Right cardiac atrium (tissue), 5 donors: Measurements from ENCODE around the gene CSAD. TPM values are rescaled to one million over a fixed set of nuclear protein-coding genes. Genes with fewer than 3 reads are reported as not detected.

Source experiments
- ATAC-seq, 2 donors: fragments of 200-7000 bp; cut with Tn5 transposase; one replicate each; pipeline versions ENCODE4 v1.8.0 to v1.9.1; 2020; ENCODE audit warnings: moderate library complexity in 2 of 2, mild to moderate bottlenecking in 1 of 2
- DNase-seq, 3 donors: peaks; one replicate each; pipeline ENCODE4 v3.0.0-alpha.2; 2020
- H3K27ac ChIP-seq: one replicate; pipeline ENCODE4 v1.5.1; 2013; ENCODE audit warnings: mild to moderate bottlenecking, low read length, control low read depth, moderate library complexity
- H3K27me3 ChIP-seq: one replicate; pipeline ENCODE4 v1.6.1; 2013; ENCODE audit not compliant: control insufficient read depth, insufficient read depth
- H3K4me1 ChIP-seq: one replicate; pipeline ENCODE4 v1.6.1; 2013; ENCODE audit warnings: low read length; ENCODE audit not compliant: control insufficient read depth, insufficient read depth
- H3K4me3 ChIP-seq: one replicate; pipeline ENCODE4 v1.5.1; 2013; ENCODE audit warnings: low read length, control low read depth
- H3K9me3 ChIP-seq: one replicate; pipeline ENCODE4 v1.6.1; 2013; ENCODE audit warnings: low read length; ENCODE audit not compliant: control insufficient read depth
- WGBS: extraction: QIAGEN DNeasy Blood & Tissue Kit; methylation state at CpG from one replicate; pipeline ENCODE4 v1.1.7; 2013; 5-methylcytosine and 5-hydroxymethylcytosine counted together
- intact Hi-C, 4 donors: fragments of 100-400 bp; cut with DNase I; formaldehyde crosslinking; loops; one replicate each; pipeline versions ENCODE4 v1.11.0 to v1.14.0; 2022 to 2023
- polyA plus RNA-seq: library from polyadenylated mRNA; stranded (reverse); fragments of 200-250 nt; gene quantifications from one replicate; pipeline ENCODE4 v1.2.3, GENCODE V29; 2013
- total RNA-seq, 4 donors: library from RNA; stranded (reverse); fragmentation: NEBNext Ultra II Directional; extraction: Animal tissue kit (Norgen Biotek cat#: 25700); gene quantifications; one replicate each; pipeline ENCODE4 v1.2.1, GENCODE V29; 2021
- donor health status: healthy with polysubstance abuse.
- donor health status: DM: no; HTN: yes; CAD: no.
- donor health status: DM: no; HTN: no; CAD: no.
- donor health status: DM: no; HTN: yes; CAD: no; lungs with severe emphysema.
- donor health status: DM: yes; HTN: yes; CAD: no.

Gene CSAD
- total and polyA plus RNA-seq, 5 donors = 10.3 to 16.2 (median 12.5) TPM

DNA sequence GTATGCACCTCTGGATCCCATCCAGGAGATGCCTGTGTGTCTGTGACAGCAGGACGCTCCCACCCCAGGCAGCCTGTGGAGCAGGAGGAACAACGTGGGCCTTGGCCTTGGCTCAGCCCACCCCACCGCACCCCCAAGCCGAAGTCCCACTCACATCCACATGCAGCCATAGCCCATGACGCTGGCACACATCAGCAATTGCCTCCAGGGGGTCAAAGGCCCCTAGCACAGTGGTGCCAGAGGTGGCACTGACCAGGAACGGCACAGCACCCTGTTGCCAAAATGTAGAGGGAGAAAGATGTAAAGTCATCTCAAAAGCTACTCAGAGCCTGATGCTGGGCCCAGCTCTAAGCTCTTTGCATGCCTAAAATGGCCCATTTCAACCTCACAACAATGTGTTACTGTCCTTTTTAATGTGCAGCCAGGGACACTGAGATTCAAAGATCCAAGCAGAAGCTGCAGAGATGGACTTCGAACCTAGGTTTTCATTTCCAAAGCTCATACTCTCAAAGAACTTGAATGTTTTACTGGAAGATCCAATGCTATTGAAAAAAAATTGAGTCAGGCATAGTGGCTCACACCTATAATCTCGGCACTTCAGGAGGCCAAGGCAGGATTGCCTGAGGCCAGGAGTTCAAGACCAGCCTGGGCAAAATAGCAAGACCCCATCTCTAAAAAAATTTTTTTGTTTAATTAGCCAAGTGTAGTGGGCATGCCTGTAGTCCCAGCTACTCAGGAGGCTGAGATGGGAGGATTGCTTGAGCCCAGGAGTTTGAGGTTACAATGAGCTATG is 19.4 kb downstream of the CSAD start:
- 94% methylated on average over 8 of the region's 8 CpGs for WGBS
- no peak overlapping the region for H3K4me3 ChIP-seq
- DNase-seq (no peak), ATAC-seq (no peak)
- no peaks in the 10 kb centered on the region for H3K9me3 ChIP-seq
- no peaks in the 10 kb centered on the region for H3K4me1 ChIP-seq
- no peaks in the 10 kb centered on the region for H3K27me3 ChIP-seq
- intact Hi-C loops = loop anchor here in 1 of 4 donors (5.0 kb wide), 2 partner anchors 36 to 121 kb away; no protein-coding TSS in a partner anchor
- no peak overlapping the region for H3K27ac ChIP-seq

DNA sequence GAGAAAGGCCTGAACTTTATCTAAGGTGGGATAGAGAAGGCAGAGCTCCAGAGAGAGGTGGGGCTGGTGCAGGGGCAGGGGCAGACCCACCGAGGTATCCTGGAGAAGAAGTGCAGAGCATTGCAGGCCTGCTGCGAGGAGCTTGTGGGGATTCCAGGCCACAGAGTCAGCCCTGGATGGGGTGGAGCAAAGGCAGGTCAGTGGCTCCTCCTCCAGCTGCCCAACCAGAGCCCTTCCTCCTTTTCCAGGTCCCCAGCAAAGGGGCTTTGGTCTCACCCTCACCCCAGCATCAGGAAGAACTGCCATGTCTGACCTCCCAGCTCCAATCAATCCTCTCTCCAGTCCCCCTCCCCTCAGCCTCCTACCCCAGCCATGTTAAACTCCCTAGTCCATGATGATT is 20.1 kb downstream of the CSAD start:
- ATAC-seq = no peak
- 86% methylated on average over 2 of the region's 2 CpGs for WGBS
- Histone ChIP-seq H3K27ac (no peak overlapping the region), H3K4me3 (no peak overlapping the region), H3K4me1 (no peaks in the 10 kb centered on the region), H3K27me3 (no peaks in the 10 kb centered on the region), H3K9me3 (no peaks in the 10 kb centered on the region)
- DNase-seq = no peak
- intact Hi-C loops = loop anchor here in 1 of 4 donors (5.0 kb wide), 2 partner anchors 37 to 122 kb away; no protein-coding TSS in a partner anchor

DNA sequence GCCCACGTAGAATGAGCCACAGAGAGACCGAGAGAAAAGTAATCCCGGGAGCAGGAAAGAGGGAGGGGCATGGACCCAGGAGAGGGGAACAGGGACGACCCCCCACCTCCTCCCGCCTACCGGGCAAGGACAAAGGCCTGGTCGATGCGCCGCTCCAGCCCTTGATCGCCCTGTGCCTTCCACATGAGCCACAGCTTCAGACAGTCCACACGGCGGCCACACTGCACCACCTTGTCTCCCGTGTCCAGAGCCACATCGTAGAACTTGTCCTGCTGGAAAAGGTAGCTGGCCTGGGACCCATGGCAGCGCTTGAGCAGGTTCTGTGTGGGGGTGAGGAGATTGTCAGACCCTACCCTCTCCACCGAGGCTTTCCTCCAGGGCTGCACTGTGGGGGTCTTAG is 20.7 kb downstream of the CSAD start:
- Histone ChIP-seq H3K4me3 (no peak overlapping the region), H3K27me3 (no peaks in the 10 kb centered on the region), H3K4me1 (no peaks in the 10 kb centered on the region), H3K27ac (no peak overlapping the region), H3K9me3 (no peaks in the 10 kb centered on the region)
- intact Hi-C loops = loop anchor here in 2 of 4 donors (5.0 kb wide), 2 partner anchors 37 to 122 kb away; no protein-coding TSS in a partner anchor
- DNase-seq = no peak
- WGBS = 88% methylated on average over 16 of the region's 16 CpGs
- peak; percentile 27 to 54 for ATAC-seq

DNA sequence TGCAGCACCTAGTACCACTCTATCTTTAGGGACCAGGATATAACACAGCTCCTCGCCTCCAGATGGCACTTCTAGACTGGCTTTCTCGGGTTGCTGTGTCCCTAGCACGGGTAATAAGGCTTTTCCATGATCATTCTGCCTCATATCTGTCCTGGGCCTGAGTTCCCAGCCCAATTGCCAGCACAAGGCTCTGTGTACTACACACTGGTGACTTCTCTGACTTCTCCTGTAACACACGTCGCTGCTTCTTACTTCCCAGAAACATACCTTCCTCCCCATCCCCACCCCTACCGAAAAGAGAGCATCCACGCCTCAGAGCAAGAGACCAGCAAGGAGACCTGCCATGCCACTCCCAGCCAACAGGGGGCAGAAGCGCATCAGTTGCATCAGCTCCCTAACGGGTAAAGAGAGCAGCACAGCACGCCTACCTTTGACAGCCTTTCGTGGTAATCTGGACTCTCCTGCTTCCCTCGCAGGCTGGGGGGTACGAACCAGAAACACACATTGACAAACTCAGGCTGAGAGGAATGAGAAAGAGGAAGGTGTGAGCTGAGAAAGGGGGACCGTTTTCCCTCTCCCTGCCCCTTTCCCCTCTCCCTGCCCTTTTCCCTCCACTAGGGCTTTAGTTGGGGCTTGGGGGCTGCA is 21.4 kb downstream of the CSAD start:
- 21% methylated on average over 14 of the region's 14 CpGs for WGBS

DNA sequence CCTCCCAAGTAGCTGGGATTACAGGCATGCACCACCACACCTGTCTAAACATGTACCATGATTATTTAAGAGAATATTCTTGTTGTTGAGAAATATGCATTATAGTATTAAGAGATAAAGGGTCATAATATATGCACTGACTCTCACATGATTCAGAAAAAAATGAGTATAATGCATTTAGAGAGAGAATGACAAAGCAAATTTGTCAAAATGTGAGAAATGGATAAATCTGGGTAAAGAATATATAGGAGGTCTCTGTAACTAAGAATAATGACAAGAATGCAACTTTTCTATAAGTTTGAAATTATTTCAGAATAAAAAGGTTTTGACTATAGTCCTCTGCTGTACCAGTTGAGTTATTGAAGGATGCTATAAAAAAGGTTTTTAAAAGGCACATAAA is 28.3 kb downstream of the CSAD start:
- intact Hi-C loops = no loop called here
- Histone ChIP-seq H3K4me3 (no peak overlapping the region), H3K27me3 (no peaks in the 10 kb centered on the region), H3K4me1 (no peaks in the 10 kb centered on the region), H3K27ac (no peak overlapping the region), H3K9me3 (no peaks in the 10 kb centered on the region)
- DNase-seq (no peak), ATAC-seq (no peak)

More for the DNA sequence above, 21.4 kb downstream of the CSAD start:
- Histone ChIP-seq H3K4me1 (no peaks in the 10 kb centered on the region), H3K9me3 (no peaks in the 10 kb centered on the region), H3K27me3 (no peaks in the 10 kb centered on the region), H3K27ac (no peak overlapping the region), H3K4me3 (no peak overlapping the region)
- DNase-seq (peak; percentile 79 to 95 (median 92)), ATAC-seq (peak; percentile 85 to 87)
- intact Hi-C loops = loop anchor here in 1 of 4 donors (5.0 kb wide), 1 partner anchor 38 kb away; no protein-coding TSS in a partner anchor

DNA sequence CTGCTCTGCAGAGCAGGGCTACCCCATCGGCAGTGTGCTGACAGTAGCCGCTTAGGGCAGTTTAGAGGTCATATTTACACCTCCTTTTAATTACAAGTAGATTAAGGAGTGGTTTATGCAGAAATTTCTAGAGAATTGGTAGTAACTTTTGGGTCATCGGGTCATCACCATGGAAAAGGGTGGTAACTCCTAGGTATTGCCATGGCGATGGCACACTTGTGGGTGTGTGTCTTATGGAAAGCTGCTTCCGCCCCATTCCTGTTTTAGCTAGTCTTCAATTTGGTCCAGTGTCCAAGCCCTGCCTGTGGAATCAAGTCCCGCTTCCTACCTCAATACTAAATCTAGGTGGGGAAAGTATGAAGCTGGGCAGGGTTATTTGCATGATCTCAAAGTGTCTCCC is 29.7 kb downstream of the CSAD start:
- ATAC-seq (no peak), DNase-seq (no peak)
- Histone ChIP-seq H3K4me1 (no peaks in the 10 kb centered on the region), H3K9me3 (no peaks in the 10 kb centered on the region), H3K27me3 (no peaks in the 10 kb centered on the region), H3K27ac (no peak overlapping the region), H3K4me3 (no peak overlapping the region)
- intact Hi-C loops = no loop called here
- WGBS = 90% methylated on average over 6 of the region's 6 CpGs

DNA sequence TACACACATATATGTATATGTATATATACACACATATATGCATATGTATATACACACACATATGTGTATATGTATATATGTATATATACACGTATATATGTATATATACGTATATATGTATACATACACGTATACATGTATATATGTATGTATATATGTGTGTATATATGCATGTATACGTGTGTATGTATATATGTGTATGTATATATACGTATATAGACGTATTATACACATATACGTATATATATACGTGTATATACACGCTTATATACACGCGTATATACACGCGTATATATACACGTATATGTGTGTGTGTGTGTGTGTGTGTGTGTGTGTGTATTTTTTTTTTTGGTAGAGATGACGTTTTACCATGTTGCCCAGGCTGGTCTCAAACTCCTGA is 33.1 kb downstream of the CSAD start:
- Histone ChIP-seq H3K27me3 (no peaks in the 10 kb centered on the region), H3K27ac (no peak overlapping the region), H3K4me3 (no peak overlapping the region), H3K4me1 (no peaks in the 10 kb centered on the region), H3K9me3 (no peaks in the 10 kb centered on the region)
- WGBS = 92% methylated on average over 15 of the region's 15 CpGs
- intact Hi-C loops = no loop called here
- DNase-seq (no peak), ATAC-seq (no peak)

DNA sequence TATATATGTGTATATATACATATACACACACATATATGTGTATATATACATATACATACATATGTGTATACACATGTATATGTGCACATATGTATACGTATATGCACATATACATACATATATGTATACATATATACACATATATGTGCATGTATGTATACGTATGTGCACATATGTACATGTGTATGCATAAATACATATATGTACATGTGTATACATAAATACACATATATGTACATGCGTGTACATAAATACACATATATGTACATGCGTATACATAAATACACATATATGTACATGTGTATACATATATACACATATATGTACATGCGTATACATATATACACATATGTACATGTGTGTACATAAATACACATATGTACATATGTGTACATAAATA is 33.5 kb downstream of the CSAD start:
- Histone ChIP-seq H3K27me3 (no peaks in the 10 kb centered on the region), H3K4me3 (no peak overlapping the region), H3K27ac (no peak overlapping the region), H3K9me3 (no peaks in the 10 kb centered on the region), H3K4me1 (no peaks in the 10 kb centered on the region)
- ATAC-seq = no peak
- 90% methylated on average over 5 of the region's 5 CpGs for WGBS
- intact Hi-C loops = no loop called here
- DNase-seq = no peak

DNA sequence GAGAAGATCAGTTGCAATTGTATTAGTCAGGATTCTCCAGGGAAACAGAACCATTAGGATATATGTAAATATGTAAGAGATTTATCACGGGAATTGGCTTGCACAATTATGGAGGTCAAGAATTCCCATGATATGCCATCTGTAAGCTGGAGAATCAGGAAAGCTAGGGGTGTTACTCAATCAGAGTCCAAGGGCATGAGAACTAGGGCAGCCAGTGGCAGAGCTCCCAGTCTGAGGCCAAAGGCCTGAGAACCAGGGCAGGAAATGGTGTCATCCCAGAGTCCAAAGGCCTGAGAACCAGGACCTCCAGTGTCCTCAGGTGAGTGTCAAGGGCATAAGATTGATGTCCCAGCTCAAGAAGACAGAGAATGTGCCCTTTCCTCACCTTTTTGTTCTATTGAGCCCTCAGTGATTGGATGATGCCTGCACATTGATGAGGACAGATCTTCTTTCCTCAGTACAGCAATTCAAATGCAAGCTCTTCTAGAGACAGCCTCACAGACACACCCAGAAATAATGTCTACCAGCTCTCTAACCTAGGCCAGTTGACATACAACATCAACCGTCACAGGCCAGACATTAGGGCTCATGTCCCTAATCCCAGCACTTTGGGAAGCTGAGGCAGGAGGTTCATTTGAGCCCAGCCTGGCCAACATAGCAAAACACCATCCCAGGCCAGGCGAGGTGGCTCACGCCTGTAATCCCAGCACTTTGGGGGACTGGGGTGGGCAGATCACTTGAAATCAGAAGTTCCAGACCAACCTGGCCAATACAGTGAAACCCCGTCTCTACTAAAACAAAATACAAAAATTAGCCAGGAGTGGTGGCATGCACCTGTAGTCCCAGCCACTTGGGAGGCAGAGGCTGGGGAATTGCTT is 35.1 kb downstream of the CSAD start:
- intact Hi-C loops = no loop called here
- ATAC-seq (no peak), DNase-seq (no peak)
- WGBS = 90% methylated on average over 5 of the region's 5 CpGs
- no peak overlapping the region for H3K27ac ChIP-seq
- H3K27me3 ChIP-seq = no peaks in the 10 kb centered on the region
- no peaks in the 10 kb centered on the region for H3K4me1 ChIP-seq
- H3K9me3 ChIP-seq = no peaks in the 10 kb centered on the region
- no peak overlapping the region for H3K4me3 ChIP-seq

DNA sequence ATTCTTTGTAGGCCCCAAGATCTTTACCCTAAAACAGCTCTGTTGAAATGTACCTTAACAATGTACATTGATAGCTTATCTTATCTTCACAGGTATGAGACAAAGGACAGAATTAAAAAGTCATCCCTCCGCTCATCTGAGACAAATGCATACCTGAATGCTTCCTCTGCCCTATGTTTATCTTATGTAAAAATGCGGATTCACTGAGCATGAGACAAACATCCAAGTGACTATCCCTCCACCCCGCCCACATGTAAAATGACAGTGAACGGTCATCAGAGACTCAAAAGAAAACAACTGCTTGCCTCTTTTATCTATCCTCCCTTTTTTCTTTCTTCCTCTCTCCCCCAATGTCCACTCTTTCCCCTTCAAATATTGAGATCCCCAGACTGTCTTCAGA is 37.4 kb downstream of the CSAD start:
- Histone ChIP-seq H3K27me3 (no peaks in the 10 kb centered on the region), H3K4me3 (no peak overlapping the region), H3K27ac (no peak overlapping the region), H3K4me1 (no peaks in the 10 kb centered on the region), H3K9me3 (no peaks in the 10 kb centered on the region)
- WGBS = 81% methylated on average over 4 of the region's 4 CpGs
- intact Hi-C loops = no loop called here
- no peak for ATAC-seq
- no peak for DNase-seq

DNA sequence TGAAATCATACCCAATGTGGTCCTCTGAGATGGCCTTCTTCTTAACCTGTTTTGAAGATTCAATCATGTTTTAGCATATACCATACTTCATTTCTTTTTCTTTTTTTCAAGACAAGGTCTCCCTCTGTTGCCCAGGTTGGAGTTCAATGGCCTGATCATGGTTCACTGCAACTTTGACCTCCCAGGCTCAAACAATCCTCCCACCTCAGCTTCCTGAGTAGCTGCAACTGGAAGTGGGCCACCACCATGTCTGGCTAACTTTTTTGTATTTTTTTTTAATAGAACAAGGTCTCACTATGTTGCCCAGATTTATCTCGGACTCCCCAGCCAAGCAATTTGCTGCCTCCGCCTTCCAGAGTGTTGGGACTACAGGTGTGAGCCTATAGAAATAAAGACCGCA is 47.0 kb downstream of the CSAD start:
- WGBS = 92% methylated on average over 3 of the region's 3 CpGs
- ATAC-seq = no peak
- no peak for DNase-seq
- Histone ChIP-seq H3K4me3 (no peak overlapping the region), H3K4me1 (no peaks in the 10 kb centered on the region), H3K9me3 (peaks cover 2% of the 10 kb centered on the region), H3K27me3 (no peaks in the 10 kb centered on the region), H3K27ac (no peak overlapping the region)
- intact Hi-C loops = no loop called here
